Keratinocyte (primary cell): Measurements from ENCODE around the gene SPOCD1. TPM values are rescaled to one million over a fixed set of nuclear protein-coding genes. Genes with fewer than 3 reads are reported as not detected.

ENCODE experiments used
- DNase-seq: peaks from one replicate; pipeline ENCODE4 v3.0.0-alpha.2; 2011; ENCODE audit warnings: low read depth, missing footprints, low spot score
- FAIRE-seq: peaks from 2 replicates; lab custom pipeline; 2011; peaks lifted over from hg19 to GRCh38; lab: Jason Lieb, UNC
- H2AFZ ChIP-seq: 2 replicates; pipeline ENCODE4 v1.6.0; 2012; ENCODE audit warnings: low read length, control low read depth, inconsistent platforms; ENCODE audit not compliant: control insufficient read depth
- H3K27ac ChIP-seq: 2 replicates; pipeline ENCODE4 v1.5.1; 2011; ENCODE audit warnings: low read length; ENCODE audit not compliant: control insufficient read depth, insufficient read depth
- H3K27me3 ChIP-seq: 3 replicates; pipeline ENCODE4 v1.6.0; 2011; ENCODE audit warnings: low read length; ENCODE audit not compliant: control insufficient read depth, insufficient read depth; ENCODE audit errors: extremely low read depth
- H3K36me3 ChIP-seq, 2 experiments: 2 replicates in 1 of 2; 3 replicates in 1 of 2; pipeline ENCODE4 v1.5.1; 2011; ENCODE audit warnings: low read length in 2 of 2, mild to moderate bottlenecking in 1 of 2; ENCODE audit not compliant: control insufficient read depth in 2 of 2, insufficient read depth in 2 of 2; ENCODE audit errors: extremely low read depth in 1 of 2
- H3K4me1 ChIP-seq: 3 replicates; pipeline ENCODE4 v1.5.1; 2011; ENCODE audit warnings: low read length; ENCODE audit not compliant: control insufficient read depth, insufficient read depth; ENCODE audit errors: extremely low read depth
- H3K4me2 ChIP-seq: 3 replicates; pipeline ENCODE4 v1.6.0; 2011; ENCODE audit warnings: low read depth, low read length; ENCODE audit not compliant: control insufficient read depth, insufficient read depth; ENCODE audit errors: extremely low read depth
- H3K4me3 ChIP-seq, 3 experiments: fragments of 200-600 bp in 1 of 3; sonication (generic) in 1 of 3; 2 replicates in 2 of 3; 3 replicates in 1 of 3; pipeline ENCODE4 v1.5.1; 2011 to 2016; ENCODE audit warnings: low read length in 3 of 3, mild to moderate bottlenecking in 3 of 3, control low read depth in 2 of 3, inconsistent platforms in 1 of 3, low read depth in 1 of 3, mixed read lengths in 1 of 3, mixed run types in 1 of 3, moderate library complexity in 1 of 3; ENCODE audit not compliant: control insufficient read depth in 2 of 3, insufficient read depth in 2 of 3; ENCODE audit errors: extremely low read depth in 1 of 3
- H3K79me2 ChIP-seq: 2 replicates; pipeline ENCODE4 v1.6.0; 2012; ENCODE audit warnings: low read length; ENCODE audit not compliant: control insufficient read depth, insufficient read depth
- H3K9ac ChIP-seq: 3 replicates; pipeline ENCODE4 v1.6.0; 2011; ENCODE audit warnings: low read length; ENCODE audit not compliant: control insufficient read depth, insufficient read depth; ENCODE audit errors: extremely low read depth
- H3K9me1 ChIP-seq: 3 replicates; pipeline ENCODE4 v1.6.0; 2011; ENCODE audit warnings: low read length; ENCODE audit not compliant: control insufficient read depth, insufficient read depth; ENCODE audit errors: extremely low read depth
- H3K9me3 ChIP-seq: 2 replicates; pipeline ENCODE4 v1.5.1; 2012; ENCODE audit warnings: low read depth, low read length; ENCODE audit not compliant: control insufficient read depth
- H4K20me1 ChIP-seq: 3 replicates; pipeline ENCODE4 v1.6.0; 2011; ENCODE audit warnings: low read length; ENCODE audit not compliant: control insufficient read depth, insufficient read depth; ENCODE audit errors: extremely low read depth
- EZH2 ChIP-seq: IDR thresholded peaks from one replicate; pipeline ENCODE4 v1.6.1; 2012; ENCODE audit warnings: inconsistent platforms, mild to moderate bottlenecking, low read length, moderate library complexity
- dilution Hi-C: fragments of 300-500 bp; cut with MboI; formaldehyde crosslinking; loops from one replicate; pipeline ENCODE4 v1.7.0; 2020; ENCODE audit warnings: low sequenced_read_pairs; ENCODE audit not compliant: extremely low pct_ligation_motif_present
- polyA plus RNA-seq, 5 experiments: library from polyadenylated mRNA; depleted of rRNA in 3 of 5; stranded (reverse) in 3 of 5; stranded (forward) in 1 of 5; unstranded in 1 of 5; fragments of >200 nt; gene quantifications; 1 replicate in 1 of 5; 2 replicates in 3 of 5; 3 replicates in 1 of 5; pipeline versions ENCODE4 v1.2.1 to v1.2.3, GENCODE V29; 2011 to 2012; ENCODE audit warnings: missing spikeins in 2 of 5, low read depth in 1 of 5, low replicate concordance in 1 of 5
- TF ChIP-seq, protein P1 (sequence below), 3 experiments: IDR thresholded peaks in 1 of 3; conservative IDR thresholded peaks in 1 of 3; optimal IDR thresholded peaks in 1 of 3; 2 replicates in 2 of 3; 3 replicates in 1 of 3; pipeline versions ENCODE3 to v1.5.1; 2011; ENCODE audit warnings: low read length in 3 of 3, mild to moderate bottlenecking in 3 of 3, moderate library complexity in 2 of 3, control low read depth in 1 of 3, inconsistent platforms in 1 of 3; ENCODE audit not compliant: insufficient read depth in 2 of 3; ENCODE audit errors: extremely low read depth in 1 of 3

Gene SPOCD1
- polyA plus RNA-seq, 1 donor (not counting 4 experiments of a cell fraction or from before 2014, with no cell fraction given): 4.7 TPM

GRCh38 chr1:31787261-31787660 lies 28.6 kb downstream of the SPOCD1 start:
- Histone ChIP-seq H3K36me3 (no peaks in the 10 kb centered on the region), H3K27me3 (no peaks in the 10 kb centered on the region), H3K4me3 (no peak overlapping the region), H3K9me1 (no peaks in the 10 kb centered on the region), H3K9me3 (no peaks in the 10 kb centered on the region), H2AFZ (no peak overlapping the region), H3K9ac (no peak overlapping the region), H3K4me1 (peaks cover 11% of the 10 kb centered on the region), H3K79me2 (no peaks in the 10 kb centered on the region), H4K20me1 (no peaks in the 10 kb centered on the region), H3K27ac (no peak overlapping the region), H3K4me2 (no peak overlapping the region)
- TF ChIP-seq EZH2: no peak
- TF ChIP-seq, protein P1, sequence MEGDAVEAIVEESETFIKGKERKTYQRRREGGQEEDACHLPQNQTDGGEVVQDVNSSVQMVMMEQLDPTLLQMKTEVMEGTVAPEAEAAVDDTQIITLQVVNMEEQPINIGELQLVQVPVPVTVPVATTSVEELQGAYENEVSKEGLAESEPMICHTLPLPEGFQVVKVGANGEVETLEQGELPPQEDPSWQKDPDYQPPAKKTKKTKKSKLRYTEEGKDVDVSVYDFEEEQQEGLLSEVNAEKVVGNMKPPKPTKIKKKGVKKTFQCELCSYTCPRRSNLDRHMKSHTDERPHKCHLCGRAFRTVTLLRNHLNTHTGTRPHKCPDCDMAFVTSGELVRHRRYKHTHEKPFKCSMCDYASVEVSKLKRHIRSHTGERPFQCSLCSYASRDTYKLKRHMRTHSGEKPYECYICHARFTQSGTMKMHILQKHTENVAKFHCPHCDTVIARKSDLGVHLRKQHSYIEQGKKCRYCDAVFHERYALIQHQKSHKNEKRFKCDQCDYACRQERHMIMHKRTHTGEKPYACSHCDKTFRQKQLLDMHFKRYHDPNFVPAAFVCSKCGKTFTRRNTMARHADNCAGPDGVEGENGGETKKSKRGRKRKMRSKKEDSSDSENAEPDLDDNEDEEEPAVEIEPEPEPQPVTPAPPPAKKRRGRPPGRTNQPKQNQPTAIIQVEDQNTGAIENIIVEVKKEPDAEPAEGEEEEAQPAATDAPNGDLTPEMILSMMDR (optimal IDR thresholded peaks at IDR 0.05 in 1 of 3, IDR thresholded peaks at IDR 0.05 in 1 of 3, conservative IDR thresholded peaks at IDR 0.05 in 1 of 3; ENCODE audit: extremely low read depth in 1 of 3, insufficient read depth in 2 of 3, low read length in 3 of 3): no peak
- FAIRE-seq (no peak), DNase-seq (no peak)
- dilution Hi-C loops: no loop called here

DNA sequence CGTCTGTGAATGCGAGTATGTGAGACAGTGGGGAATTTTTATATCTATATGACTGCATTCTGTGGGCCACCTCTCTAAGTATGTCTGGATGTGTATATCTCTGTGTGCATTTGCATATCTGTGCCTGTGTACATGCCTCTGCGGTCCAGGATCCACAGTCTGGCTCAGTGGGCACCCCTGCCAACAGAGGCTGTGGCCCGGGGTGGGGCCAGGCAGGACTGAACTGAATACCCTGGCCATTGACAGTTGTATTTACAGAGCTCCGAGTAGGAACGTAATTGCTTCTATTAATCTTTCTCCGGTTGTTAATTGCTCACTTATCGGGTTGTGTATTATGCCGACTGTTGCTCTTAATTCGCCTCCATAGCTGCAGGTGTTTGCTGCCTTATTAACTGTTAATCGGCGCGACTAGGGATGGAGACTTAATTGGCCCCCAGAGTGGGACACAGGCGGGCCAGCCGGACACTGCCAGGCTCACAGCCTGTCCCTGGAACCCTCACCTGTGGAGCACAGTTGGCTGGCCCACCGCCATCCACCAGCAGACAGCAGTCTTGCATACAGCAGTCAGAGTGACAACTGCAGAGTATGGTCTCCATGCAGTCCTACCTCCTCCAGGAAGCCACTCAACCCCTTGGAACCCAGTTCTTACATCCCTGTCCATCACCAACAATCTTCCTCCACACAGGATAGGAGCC lies 29.3 kb downstream of the SPOCD1 start:
- H3K9ac ChIP-seq: no peak overlapping the region
- no peak for FAIRE-seq
- no peak for DNase-seq
- no peak overlapping the region for H3K4me3 ChIP-seq
- H3K36me3 ChIP-seq: no peaks in the 10 kb centered on the region
- H3K4me2 ChIP-seq: no peak overlapping the region
- no peaks in the 10 kb centered on the region for H3K9me1 ChIP-seq
- no peak overlapping the region for H3K27ac ChIP-seq
- H4K20me1 ChIP-seq: no peaks in the 10 kb centered on the region
- H3K27me3 ChIP-seq: no peaks in the 10 kb centered on the region
- H2AFZ ChIP-seq: no peak overlapping the region
- peaks cover 11% of the 10 kb centered on the region for H3K4me1 ChIP-seq
- H3K9me3 ChIP-seq: no peaks in the 10 kb centered on the region
- H3K79me2 ChIP-seq: no peaks in the 10 kb centered on the region
- TF ChIP-seq, protein P1 (optimal IDR thresholded peaks at IDR 0.05 in 1 of 3, IDR thresholded peaks at IDR 0.05 in 1 of 3, conservative IDR thresholded peaks at IDR 0.05 in 1 of 3; ENCODE audit: extremely low read depth in 1 of 3, insufficient read depth in 2 of 3, low read length in 3 of 3): no peak
- no peak for TF ChIP-seq EZH2
- dilution Hi-C loops: no loop called here
